Heart left ventricle (tissue), 16 donors: ENCODE measurements around the gene ITIH6. TPM values are rescaled to one million over a fixed set of nuclear protein-coding genes. Genes with fewer than 3 reads are reported as not detected.
"Not testable (repeated sequence)": the region's sequence is repeated elsewhere in the genome, so short reads cannot be mapped to it uniquely, and the experiment has no call there.

ENCODE experiments used
- ATAC-seq, 4 donors: fragments of 200-7000 bp; cut with Tn5 transposase; one replicate each; pipeline ENCODE4 v1.9.1; 2020 to 2022; ENCODE audit warnings: moderate library complexity in 4 of 4, mild to moderate bottlenecking in 3 of 4, moderate number of reproducible peaks in 1 of 4
- DNase-seq, 5 donors: peaks; one replicate each; pipeline ENCODE4 v3.0.0-alpha.2; 2020
- H3K27ac ChIP-seq, 12 donors: fragments of 200-600 bp; sonication (generic) in 4 of 12; one replicate each; pipeline versions ENCODE4 v1.5.0 to v1.8.0; 2016 to 2022; ENCODE audit warnings: mild to moderate bottlenecking in 2 of 12
- H3K27me3 ChIP-seq, 9 donors: fragments of 200-600 bp; sonication (generic) in 2 of 9; one replicate each; pipeline versions ENCODE4 v1.5.1 to v1.8.0; 2016 to 2022; ENCODE audit warnings: mild to moderate bottlenecking in 3 of 9
- H3K36me3 ChIP-seq, 9 donors: fragments of 200-600 bp; sonication (generic) in 2 of 9; one replicate each; pipeline versions ENCODE4 v1.5.0 to v1.8.0; 2018 to 2022; ENCODE audit warnings: mild to moderate bottlenecking in 2 of 9
- H3K4me1 ChIP-seq, 12 donors: fragments of 200-600 bp; sonication (generic) in 4 of 12; one replicate each; pipeline versions ENCODE4 v1.5.0 to v1.8.0; 2016 to 2022; ENCODE audit warnings: mild to moderate bottlenecking in 3 of 12
- H3K4me3 ChIP-seq, 12 donors: fragments of 200-600 bp; sonication (generic) in 4 of 12; one replicate each; pipeline versions ENCODE4 v1.5.0 to v1.8.0; 2017 to 2022; ENCODE audit warnings: mild to moderate bottlenecking in 9 of 12, moderate library complexity in 4 of 12
- H3K9me3 ChIP-seq, 12 donors: fragments of 200-600 bp; sonication (generic) in 4 of 12; one replicate each; pipeline versions ENCODE4 v1.5.0 to v1.8.0; 2016 to 2022; ENCODE audit warnings: mild to moderate bottlenecking in 1 of 12
- POLR2A ChIP-seq, 2 donors: fragments of 450-650 bp; IDR thresholded peaks; one replicate each; pipeline ENCODE4 v1.6.1; 2017; ENCODE audit warnings: antibody characterized with exemption in 2 of 2, mild to moderate bottlenecking in 2 of 2, moderate library complexity in 2 of 2
- WGBS, 4 donors: extraction: QIAGEN DNeasy Blood & Tissue Kit in 2 of 4; methylation state at CpG; one replicate each; pipeline versions ENCODE4 v1.1.5 to v1.1.7; 2013 to 2018; 5-methylcytosine and 5-hydroxymethylcytosine counted together
- intact Hi-C, 10 donors: fragments of 100-400 bp; cut with DNase I; formaldehyde crosslinking; loops; one replicate each; pipeline versions ENCODE4 v1.11.1 to v1.14.2; 2022
- polyA plus RNA-seq, 2 donors: library from polyadenylated mRNA; stranded (reverse); fragments of 200-250 nt; gene quantifications; one replicate each; pipeline ENCODE4 v1.2.3, GENCODE V29; 2013
- total RNA-seq, 9 donors: library from RNA; depleted of rRNA in 2 of 9; stranded (reverse); fragments of >200 nt in 2 of 9; fragmentation: NEBNext Ultra II Directional in 3 of 9; extraction: Animal tissue kit (Norgen Biotek cat#: 25700) in 3 of 9; gene quantifications; one replicate each; pipeline versions ENCODE4 v1.1.0 to v1.2.4, GENCODE V29; 2016 to 2023
- TF ChIP-seq, protein P1 (sequence below), 12 donors: fragments of 200-600 bp; sonication (generic) in 4 of 12; IDR thresholded peaks; one replicate each; pipeline versions ENCODE4 v1.5.0 to v1.8.0; 2018 to 2022; ENCODE audit warnings: antibody characterized with exemption in 12 of 12, mild to moderate bottlenecking in 5 of 12
- donor health status: ischemic (EF 13 %, LVEDD 7.1; RV severe dilation, severe dysfunction).
- donor health status: healthy with polysubstance abuse.
- donor health status: DM: no; HTN: yes; CAD: no.
- donor health status: DM: no; HTN: no; CAD: no.
- donor health status: ischemic (EF 25% LVEDD 6.9; RV normal size, moderate dysfunction).
- donor health status: ischemic (EF 25% LVEDD 5.7; RV mildly dilated, moderate dysfunction).
- donor health status: healthy.
- donor health status: DM: yes; HTN: yes; CAD: no.
- donor health status: ischemic (EF 35%, LVEDD 5.7; RV mildly dilated, moderate dysfunction).
- donor health status: nonischemic (EF 11% LVEDD 7.7; RV severe dilation, severe dysfunction).
- donor health status: DM: yes; HTN: yes; CAD: no.
- donor health status: PGD.
- donor health status: ischemic (EF 29% LVEDD 5.4; RV normal size, mild dysfunction).
- donor health status: nonischemic (EF 23%, LVEDD 6.1; RV moderate dilation, normal function).

Gene ITIH6
- total and polyA plus RNA-seq, 11 donors: not detected

DNA sequence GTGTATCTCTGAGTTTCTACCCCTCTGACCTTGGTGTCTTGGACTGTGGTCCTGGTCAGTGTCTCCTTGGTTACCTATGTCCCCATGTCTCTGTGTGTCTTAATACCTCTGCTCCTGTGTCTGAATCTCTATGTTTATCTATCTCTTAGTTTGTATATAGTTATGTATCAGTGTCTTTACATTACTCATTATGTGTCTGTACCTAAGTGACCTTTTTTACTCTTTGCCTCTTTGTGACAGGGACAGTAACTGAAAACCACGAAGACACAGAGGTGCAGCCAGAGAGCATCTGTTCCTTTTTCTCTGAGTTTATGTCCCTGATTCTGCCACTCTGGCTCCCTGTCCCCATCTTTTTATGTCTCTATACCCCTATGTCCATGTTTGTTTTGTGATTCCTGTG lies 49.4 kb downstream of the ITIH6 start:
- no peak for ATAC-seq
- no peak overlapping the region for H3K4me3 ChIP-seq
- H3K36me3 ChIP-seq: no peaks in the 10 kb centered on the region
- intact Hi-C loops: no loop called here
- no peaks in the 10 kb centered on the region for H3K4me1 ChIP-seq
- H3K9me3 ChIP-seq: no peaks in the 10 kb centered on the region
- no peak for DNase-seq
- peaks cover 0 to 3% (median 0%) of the 10 kb centered on the region in 9 donors for H3K27me3 ChIP-seq
- WGBS, 4 donors: 65 to 79% (median 73%) methylated on average over 1 of the region's 1 CpG
- TF ChIP-seq, protein P1, sequence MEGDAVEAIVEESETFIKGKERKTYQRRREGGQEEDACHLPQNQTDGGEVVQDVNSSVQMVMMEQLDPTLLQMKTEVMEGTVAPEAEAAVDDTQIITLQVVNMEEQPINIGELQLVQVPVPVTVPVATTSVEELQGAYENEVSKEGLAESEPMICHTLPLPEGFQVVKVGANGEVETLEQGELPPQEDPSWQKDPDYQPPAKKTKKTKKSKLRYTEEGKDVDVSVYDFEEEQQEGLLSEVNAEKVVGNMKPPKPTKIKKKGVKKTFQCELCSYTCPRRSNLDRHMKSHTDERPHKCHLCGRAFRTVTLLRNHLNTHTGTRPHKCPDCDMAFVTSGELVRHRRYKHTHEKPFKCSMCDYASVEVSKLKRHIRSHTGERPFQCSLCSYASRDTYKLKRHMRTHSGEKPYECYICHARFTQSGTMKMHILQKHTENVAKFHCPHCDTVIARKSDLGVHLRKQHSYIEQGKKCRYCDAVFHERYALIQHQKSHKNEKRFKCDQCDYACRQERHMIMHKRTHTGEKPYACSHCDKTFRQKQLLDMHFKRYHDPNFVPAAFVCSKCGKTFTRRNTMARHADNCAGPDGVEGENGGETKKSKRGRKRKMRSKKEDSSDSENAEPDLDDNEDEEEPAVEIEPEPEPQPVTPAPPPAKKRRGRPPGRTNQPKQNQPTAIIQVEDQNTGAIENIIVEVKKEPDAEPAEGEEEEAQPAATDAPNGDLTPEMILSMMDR (IDR thresholded peaks at IDR 0.05): no peak
- no peak for TF ChIP-seq POLR2A (IDR thresholded peaks at IDR 0.05)
- no peak overlapping the region for H3K27ac ChIP-seq

DNA sequence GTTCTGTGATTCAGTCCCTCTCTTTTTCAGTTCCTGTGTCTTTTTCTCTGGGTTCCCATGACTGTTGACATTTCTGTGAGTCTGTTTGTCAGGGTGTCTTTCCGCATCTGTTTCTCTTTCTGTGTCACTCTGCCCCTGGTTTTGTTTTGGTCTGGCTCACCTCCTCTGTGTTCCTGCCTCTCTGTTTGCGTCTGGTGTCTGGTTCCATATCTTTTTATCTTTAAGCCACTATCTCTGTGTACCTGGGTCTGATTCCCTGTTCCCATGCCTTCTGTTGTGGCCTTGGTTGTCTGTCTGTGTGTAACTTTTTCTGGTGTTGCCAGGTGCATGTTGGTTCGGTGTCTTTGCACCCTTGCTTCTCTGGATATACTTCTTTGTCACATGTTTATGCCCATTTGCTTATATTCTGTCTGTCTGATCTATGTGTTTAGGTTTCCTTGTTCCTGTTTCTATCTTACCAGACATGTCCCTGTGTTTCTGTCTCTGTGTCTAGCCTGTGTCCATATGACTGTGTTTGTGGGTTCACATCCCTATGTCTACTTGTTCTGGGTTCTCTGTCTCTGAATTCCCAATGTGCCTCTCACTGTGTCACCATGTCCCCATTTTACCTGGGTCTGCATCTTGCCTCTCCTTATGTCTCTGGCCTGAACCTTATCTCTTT lies 50.2 kb downstream of the ITIH6 start:
- Histone ChIP-seq H3K36me3 (no peaks in the 10 kb centered on the region), H3K27ac (no peak overlapping the region), H3K4me1 (no peaks in the 10 kb centered on the region), H3K4me3 (no peak overlapping the region), H3K9me3 (no peaks in the 10 kb centered on the region), H3K27me3 (peaks cover 0 to 3% (median 0%) of the 10 kb centered on the region in 9 donors)
- DNase-seq (no peak), ATAC-seq (no peak)
- TF ChIP-seq, protein P1 (IDR thresholded peaks at IDR 0.05): no peak
- TF ChIP-seq POLR2A (IDR thresholded peaks at IDR 0.05): no peak
- intact Hi-C loops: no loop called here
- WGBS, 4 donors: 69 to 74% (median 70%) methylated on average over 3 of the region's 3 CpGs

DNA sequence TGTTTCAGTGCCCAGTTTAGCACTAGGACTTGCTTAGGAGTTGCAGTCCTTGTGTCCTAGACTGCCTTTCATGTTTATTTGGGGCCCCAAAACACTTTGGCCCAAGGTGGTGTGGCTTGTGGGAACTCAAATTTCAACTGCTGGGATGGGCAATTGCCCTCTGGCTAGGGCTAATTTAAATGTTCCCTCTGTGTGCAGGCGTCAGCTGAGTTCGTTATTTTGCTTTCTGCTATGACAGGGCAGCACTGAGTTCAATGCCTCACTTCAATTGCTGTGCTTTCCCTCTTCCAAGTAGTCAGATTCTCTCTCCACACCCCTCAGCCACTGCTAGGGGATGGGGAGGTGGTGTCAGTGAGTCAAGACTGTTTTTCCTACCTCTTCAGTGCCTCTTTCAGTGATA lies 51.1 kb downstream of the ITIH6 start:
- ATAC-seq: no peak
- intact Hi-C loops: no loop called here
- TF ChIP-seq, protein P1 (IDR thresholded peaks at IDR 0.05): no peak
- TF ChIP-seq POLR2A (IDR thresholded peaks at IDR 0.05): no peak
- H3K4me3 ChIP-seq: no peak overlapping the region
- WGBS, 4 donors: 45 to 86% (median 73%) methylated on average over 2 of the region's 2 CpGs
- H3K27ac ChIP-seq: no peak overlapping the region
- H3K9me3 ChIP-seq: no peaks in the 10 kb centered on the region
- H3K4me1 ChIP-seq: no peaks in the 10 kb centered on the region
- peaks cover 0 to 3% (median 0%) of the 10 kb centered on the region in 9 donors for H3K27me3 ChIP-seq
- DNase-seq: no peak
- H3K36me3 ChIP-seq: no peaks in the 10 kb centered on the region

DNA sequence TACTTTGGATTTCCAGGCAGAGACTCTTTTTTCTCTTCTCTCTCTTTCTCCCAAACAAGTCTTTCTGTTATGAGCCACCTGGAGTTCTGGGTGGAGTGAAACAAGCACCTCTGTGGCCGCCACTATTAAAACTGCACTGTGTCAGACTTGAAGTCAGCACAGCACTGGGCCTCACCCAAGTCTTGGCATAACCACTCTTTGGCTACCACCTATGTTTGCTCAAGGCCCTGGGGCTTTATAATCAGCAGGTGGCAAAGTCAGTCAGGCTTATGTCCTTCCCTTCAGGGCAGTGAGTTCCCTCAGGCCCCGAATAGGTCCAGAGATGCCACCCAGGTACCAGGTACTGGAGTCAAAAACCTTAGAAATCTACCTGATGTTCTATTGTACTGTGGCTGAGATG lies 52.4 kb downstream of the ITIH6 start:
- DNase-seq (no peak), ATAC-seq (no peak)
- Histone ChIP-seq H3K27ac (no peak overlapping the region), H3K36me3 (no peaks in the 10 kb centered on the region), H3K4me3 (no peak overlapping the region), H3K9me3 (no peaks in the 10 kb centered on the region), H3K4me1 (no peaks in the 10 kb centered on the region), H3K27me3 (peaks cover 0 to 3% (median 0%) of the 10 kb centered on the region in 9 donors)
- no peak for TF ChIP-seq POLR2A (IDR thresholded peaks at IDR 0.05)
- TF ChIP-seq, protein P1 (IDR thresholded peaks at IDR 0.05): no peak
- 58 to 98% (median 77%) methylated on average over 2 of the region's 2 CpGs for WGBS, 4 donors
- intact Hi-C loops: no loop called here

DNA sequence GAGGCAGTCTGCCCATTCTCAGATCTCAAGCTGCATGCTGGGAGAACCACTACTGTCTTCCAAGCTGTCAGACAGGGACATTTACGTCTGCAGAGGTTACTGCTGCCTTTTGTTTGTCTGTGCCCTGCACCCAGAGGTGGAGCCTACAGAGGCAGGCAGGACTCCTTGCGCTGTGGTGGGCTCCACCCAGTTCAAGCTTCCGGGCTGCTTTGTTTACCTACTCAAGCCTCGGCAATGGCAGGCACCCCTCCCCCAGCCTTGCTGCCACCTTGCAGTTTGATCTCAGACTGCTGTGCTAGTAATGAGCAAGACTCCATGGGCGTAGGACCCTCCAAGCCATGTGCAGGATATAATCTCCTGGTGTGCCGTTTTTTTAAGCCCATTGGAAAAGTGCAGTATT lies 59.5 kb downstream of the ITIH6 start:
- ATAC-seq, H3K4me3 ChIP-seq, intact Hi-C loops, H3K27me3 ChIP-seq, H3K36me3 ChIP-seq, H3K27ac ChIP-seq, H3K4me1 ChIP-seq, DNase-seq: not testable (repeated sequence)
- 83 to 89% (median 88%) methylated on average over 6 of the region's 6 CpGs for WGBS, 4 donors
- H3K9me3 ChIP-seq: peaks cover 0 to 16% (median 0%) of the 10 kb centered on the region in 12 donors

DNA sequence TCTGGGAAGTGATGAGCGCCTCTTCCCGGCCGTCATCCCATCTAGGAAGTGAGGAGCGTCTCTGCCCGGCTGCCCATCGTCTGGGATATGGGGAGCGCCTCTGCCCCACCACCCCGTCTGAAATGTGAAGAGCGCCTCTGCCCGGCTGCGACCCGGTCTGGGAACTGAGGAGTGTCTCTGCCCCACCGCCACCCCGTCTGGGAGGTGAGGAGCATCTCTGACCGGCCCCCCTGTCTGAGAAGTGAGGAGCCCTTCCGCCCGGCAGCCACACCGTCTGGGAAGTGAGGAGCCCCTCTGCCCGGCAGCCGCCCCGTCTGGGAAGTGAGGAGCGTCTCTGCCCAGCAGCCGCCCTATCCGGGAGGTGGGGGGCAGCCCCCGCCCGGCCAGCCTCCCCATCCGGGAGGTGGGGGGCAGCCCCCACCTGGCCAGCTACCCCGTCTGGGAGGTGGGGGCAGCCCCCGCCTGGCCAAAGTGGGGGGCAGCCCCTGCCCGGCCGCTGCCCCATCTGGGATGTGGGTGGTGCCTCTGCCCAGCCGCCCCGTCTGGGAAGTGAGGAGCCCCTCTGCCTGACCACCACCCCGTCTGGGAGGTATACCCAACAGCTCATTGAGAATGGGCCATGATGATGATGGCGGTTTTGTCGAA lies 61.6 kb downstream of the ITIH6 start:
- H3K4me3 ChIP-seq, H3K27ac ChIP-seq, H3K36me3 ChIP-seq, H3K4me1 ChIP-seq, intact Hi-C loops, ATAC-seq, H3K27me3 ChIP-seq, DNase-seq: not testable (repeated sequence)
- H3K9me3 ChIP-seq: peaks cover 0 to 16% (median 0%) of the 10 kb centered on the region in 12 donors
- WGBS, 4 donors: 85 to 97% (median 92%) methylated on average over 15 to 36 of the region's 36 CpGs
